ENCODE results near the gene TRIML2. TPM values are rescaled to one million over a fixed set of nuclear protein-coding genes. Genes with fewer than 3 reads are reported as not detected.

Gene TRIML2
- total and polyA plus RNA-seq, 9 of the 15 experiments (the other 6 are each of a cell fraction or from before 2014, with no cell fraction given): 0.03 to 0.16 TPM; not detected in 7

DNA sequence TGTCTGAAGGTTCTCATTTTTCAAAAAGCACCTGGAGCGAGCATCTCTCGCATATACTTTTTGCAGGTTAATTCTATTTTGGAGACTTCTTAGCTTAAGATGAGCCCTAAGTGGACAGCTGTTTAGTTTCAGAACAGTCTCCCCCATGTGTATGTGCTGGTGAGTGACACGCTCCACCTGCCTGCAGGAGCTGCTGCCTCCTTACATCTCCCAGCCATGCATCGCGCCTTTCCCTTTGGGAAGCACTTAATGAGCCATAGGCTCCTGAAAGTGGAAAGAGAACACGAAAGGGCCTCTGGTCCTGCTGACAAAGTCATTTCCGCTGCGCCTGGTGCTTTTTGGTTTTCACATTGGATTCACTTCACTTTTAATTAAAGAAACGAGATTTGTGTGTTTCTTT is 56.1 kb downstream of the TRIML2 start:
- Histone ChIP-seq H3K4me1 (replicated peaks in 1 of 2; ENCODE audit: control insufficient read depth in 2 of 2, insufficient read depth in 2 of 2, low read length in 2 of 2) (no peaks in the 10 kb centered on the region), H3K9ac (ENCODE audit: insufficient read depth in 1 of 2, low read depth in 2 of 2, low read length in 2 of 2) (no peak overlapping the region), H3K27ac (ENCODE audit: extremely low read depth, low read depth, low read length) (no peak overlapping the region), H3K4me3 (no peak overlapping the region), H2AFZ (ENCODE audit: low read depth, low read length) (no peak overlapping the region), H3K36me3 (ENCODE audit: control insufficient read depth, insufficient read depth, low read length) (no peaks in the 10 kb centered on the region), H3K9me3 (replicated peaks; ENCODE audit: control insufficient read depth, insufficient read depth, low read depth, low read length) (no peaks in the 10 kb centered on the region), H3K4me2 (ENCODE audit: insufficient read depth, low read length) (no peak overlapping the region), H4K20me1 (replicated peaks; ENCODE audit: control insufficient read depth, insufficient read depth, low read length) (no peaks in the 10 kb centered on the region), H3K79me2 (ENCODE audit: control insufficient read depth, insufficient read depth, low read length) (no peaks in the 10 kb centered on the region), H3K9me1 (ENCODE audit: control insufficient read depth, insufficient read depth, low read length) (no peaks in the 10 kb centered on the region), H3K27me3 (ENCODE audit: control insufficient read depth in 2 of 2, insufficient read depth in 2 of 2, low read length in 2 of 2) (no peaks in the 10 kb centered on the region)
- ChIA-PET CTCF (ENCODE audit: low intra/inter-chr PET ratio) (no interaction called here), POLR2A (no interaction called here)
- intact Hi-C loops (cut with micrococcal nuclease) (no loop called here), in situ Hi-C loops (cut with MboI) (no loop called here)
- 0% methylated on average over 8 of the region's 9 CpGs for WGBS (ENCODE audit: insufficient coverage, low coverage, missing lambda C conversion rate)
- ATAC-seq (no peak), DNase-seq (ENCODE audit: extremely low read depth in 1 of 4, low spot score in 3 of 4) (no peak), FAIRE-seq (no peak)
- no TSS peak for BruUV-seq (replicated peaks)
- TF ChIP-seq NR2F6 (CRISPR knock-in tag; IDR thresholded peaks at IDR 0.05) (no peak), PRPF4 (IDR thresholded peaks at IDR 0.05; ENCODE audit: insufficient read depth, low read depth, low read length, poor library complexity, severe bottlenecking) (no peak), ETV5 (CRISPR knock-in tag; IDR thresholded peaks at IDR 0.05; ENCODE audit: low read depth) (no peak), MEF2A (IDR thresholded peaks at IDR 0.05; ENCODE audit: control insufficient read depth, low read depth, low read length) (no peak)
- TF ChIP-seq, protein P1, sequence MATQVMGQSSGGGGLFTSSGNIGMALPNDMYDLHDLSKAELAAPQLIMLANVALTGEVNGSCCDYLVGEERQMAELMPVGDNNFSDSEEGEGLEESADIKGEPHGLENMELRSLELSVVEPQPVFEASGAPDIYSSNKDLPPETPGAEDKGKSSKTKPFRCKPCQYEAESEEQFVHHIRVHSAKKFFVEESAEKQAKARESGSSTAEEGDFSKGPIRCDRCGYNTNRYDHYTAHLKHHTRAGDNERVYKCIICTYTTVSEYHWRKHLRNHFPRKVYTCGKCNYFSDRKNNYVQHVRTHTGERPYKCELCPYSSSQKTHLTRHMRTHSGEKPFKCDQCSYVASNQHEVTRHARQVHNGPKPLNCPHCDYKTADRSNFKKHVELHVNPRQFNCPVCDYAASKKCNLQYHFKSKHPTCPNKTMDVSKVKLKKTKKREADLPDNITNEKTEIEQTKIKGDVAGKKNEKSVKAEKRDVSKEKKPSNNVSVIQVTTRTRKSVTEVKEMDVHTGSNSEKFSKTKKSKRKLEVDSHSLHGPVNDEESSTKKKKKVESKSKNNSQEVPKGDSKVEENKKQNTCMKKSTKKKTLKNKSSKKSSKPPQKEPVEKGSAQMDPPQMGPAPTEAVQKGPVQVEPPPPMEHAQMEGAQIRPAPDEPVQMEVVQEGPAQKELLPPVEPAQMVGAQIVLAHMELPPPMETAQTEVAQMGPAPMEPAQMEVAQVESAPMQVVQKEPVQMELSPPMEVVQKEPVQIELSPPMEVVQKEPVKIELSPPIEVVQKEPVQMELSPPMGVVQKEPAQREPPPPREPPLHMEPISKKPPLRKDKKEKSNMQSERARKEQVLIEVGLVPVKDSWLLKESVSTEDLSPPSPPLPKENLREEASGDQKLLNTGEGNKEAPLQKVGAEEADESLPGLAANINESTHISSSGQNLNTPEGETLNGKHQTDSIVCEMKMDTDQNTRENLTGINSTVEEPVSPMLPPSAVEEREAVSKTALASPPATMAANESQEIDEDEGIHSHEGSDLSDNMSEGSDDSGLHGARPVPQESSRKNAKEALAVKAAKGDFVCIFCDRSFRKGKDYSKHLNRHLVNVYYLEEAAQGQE (IDR thresholded peaks at IDR 0.05; ENCODE audit: borderline replicate concordance): no peak
- TF ChIP-seq, protein P1 (CRISPR knock-in tag; IDR thresholded peaks at IDR 0.05; ENCODE audit: low read depth): no peak
